ENCODE data around the gene SLC20A1. TPM values are rescaled to one million over a fixed set of nuclear protein-coding genes. Genes with fewer than 3 reads are reported as not detected.

Gene SLC20A1
- total and polyA plus RNA-seq, 11 donors: 5.6 to 51.7 (median 12.0) TPM

DNA sequence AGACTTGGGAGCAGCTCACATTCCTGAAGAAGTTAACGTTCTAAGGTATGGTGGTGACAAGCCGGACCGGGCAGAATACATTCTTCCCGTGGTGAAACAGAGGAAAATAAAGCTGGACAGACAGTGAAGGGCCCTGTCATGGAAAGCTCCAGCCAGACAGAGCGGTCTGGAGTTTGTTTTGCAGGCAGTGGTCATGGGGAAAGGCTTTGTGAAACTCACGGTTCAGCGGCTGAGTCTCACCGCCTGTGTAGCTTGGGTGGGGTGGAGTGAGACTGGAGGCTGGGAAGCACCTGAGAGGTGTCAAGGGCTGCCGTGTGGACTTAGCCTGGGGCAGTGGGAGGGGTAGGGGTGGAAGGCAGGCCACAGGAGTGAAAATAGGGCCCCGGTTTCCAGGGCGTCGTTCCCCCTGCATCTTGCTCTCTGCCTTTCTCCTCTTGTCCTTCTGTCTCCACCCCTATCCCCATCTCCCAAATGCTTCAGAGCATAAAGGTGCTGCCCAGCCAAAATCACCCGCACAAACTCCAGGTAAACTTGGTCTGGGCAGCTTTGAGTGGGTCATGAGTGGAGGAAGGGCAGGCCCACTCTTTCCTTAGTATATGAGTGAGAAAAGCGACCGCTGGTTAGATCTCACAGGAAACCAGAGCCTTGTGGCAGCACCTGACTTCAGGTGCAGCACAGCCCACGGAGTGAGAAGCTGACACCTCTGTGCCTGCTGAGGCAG lies 11.4 kb upstream of the SLC20A1 start:
- Histone ChIP-seq H3K4me1 (peaks cover 0 to 48% (median 4%) of the 10 kb centered on the region in 12 donors), H3K27ac (no peak overlapping the region), H3K4me3 (no peak overlapping the region), H3K27me3 (no peaks in the 10 kb centered on the region), H3K36me3 (no peaks in the 10 kb centered on the region), H3K9me3 (no peaks in the 10 kb centered on the region)
- intact Hi-C loops (cut with DNase I): no loop called here
- 88 to 90% (median 89%) methylated on average over 16 of the region's 16 CpGs for WGBS, 4 donors
- ATAC-seq (no peak), DNase-seq (no peak)
- TF ChIP-seq, protein P1, sequence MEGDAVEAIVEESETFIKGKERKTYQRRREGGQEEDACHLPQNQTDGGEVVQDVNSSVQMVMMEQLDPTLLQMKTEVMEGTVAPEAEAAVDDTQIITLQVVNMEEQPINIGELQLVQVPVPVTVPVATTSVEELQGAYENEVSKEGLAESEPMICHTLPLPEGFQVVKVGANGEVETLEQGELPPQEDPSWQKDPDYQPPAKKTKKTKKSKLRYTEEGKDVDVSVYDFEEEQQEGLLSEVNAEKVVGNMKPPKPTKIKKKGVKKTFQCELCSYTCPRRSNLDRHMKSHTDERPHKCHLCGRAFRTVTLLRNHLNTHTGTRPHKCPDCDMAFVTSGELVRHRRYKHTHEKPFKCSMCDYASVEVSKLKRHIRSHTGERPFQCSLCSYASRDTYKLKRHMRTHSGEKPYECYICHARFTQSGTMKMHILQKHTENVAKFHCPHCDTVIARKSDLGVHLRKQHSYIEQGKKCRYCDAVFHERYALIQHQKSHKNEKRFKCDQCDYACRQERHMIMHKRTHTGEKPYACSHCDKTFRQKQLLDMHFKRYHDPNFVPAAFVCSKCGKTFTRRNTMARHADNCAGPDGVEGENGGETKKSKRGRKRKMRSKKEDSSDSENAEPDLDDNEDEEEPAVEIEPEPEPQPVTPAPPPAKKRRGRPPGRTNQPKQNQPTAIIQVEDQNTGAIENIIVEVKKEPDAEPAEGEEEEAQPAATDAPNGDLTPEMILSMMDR (IDR thresholded peaks at IDR 0.05): no peak
- no peak for TF ChIP-seq POLR2A (IDR thresholded peaks at IDR 0.05)

DNA sequence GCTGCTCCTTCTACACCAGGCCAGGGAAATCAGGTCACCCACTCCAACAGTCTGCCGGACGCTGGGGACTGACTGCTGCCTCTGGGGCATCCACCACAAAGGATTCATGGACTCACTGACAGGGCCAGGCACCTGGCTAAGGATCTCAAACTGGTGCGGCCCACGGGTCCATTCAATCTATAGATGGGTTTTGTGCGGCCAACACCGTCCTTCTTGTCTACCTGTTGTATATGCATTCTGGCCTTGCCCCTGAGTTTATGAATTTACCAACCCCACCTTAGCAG lies 10.9 kb upstream of the SLC20A1 start:
- no peaks in the 10 kb centered on the region for H3K36me3 ChIP-seq
- H3K4me1 ChIP-seq: peaks cover 0 to 43% (median 4%) of the 10 kb centered on the region in 12 donors
- H3K27me3 ChIP-seq: no peaks in the 10 kb centered on the region
- no peaks in the 10 kb centered on the region for H3K9me3 ChIP-seq
- no peak for TF ChIP-seq POLR2A (IDR thresholded peaks at IDR 0.05)
- TF ChIP-seq, protein P1 (IDR thresholded peaks at IDR 0.05): no peak
- intact Hi-C loops (cut with DNase I): no loop called here
- no peak overlapping the region for H3K27ac ChIP-seq
- no peak for DNase-seq
- no peak for ATAC-seq
- H3K4me3 ChIP-seq: no peak overlapping the region
- WGBS, 4 donors: 93 to 100% (median 97%) methylated on average over 2 to 6 of the region's 6 CpGs

DNA sequence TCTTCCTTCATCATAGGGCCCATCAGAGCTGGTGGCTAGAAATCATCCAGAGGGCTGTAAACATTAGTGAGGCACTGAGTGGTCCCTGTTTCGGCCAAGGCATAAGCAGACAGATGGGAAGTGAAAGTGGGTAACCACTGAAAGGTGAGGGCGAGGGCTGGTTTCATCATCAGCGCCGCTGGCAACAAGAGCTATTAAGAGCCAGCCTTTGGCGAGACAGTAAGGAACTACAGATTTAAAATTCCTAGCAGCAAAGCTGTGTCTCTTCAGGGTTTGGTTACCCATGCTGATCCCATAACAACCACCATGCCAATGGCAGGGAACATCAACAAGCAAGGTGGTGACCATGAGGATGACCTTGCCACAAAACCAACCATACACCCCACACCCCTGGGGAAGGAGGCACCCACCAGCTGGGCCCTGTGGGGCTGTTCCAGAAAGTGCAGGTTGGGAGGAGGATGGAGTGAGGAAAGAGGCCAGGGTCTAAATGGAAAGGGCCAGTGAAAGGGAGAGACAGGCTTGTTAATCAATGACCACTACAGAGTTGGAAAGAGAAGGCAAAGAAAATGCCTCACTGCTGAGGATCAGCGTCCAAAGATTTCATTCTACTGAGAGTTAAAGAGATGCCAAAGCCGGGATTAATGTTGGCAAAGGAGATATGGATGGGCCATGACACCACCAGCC lies 9.0 kb upstream of the SLC20A1 start:
- no peak overlapping the region for H3K27ac ChIP-seq
- no peaks in the 10 kb centered on the region for H3K27me3 ChIP-seq
- H3K9me3 ChIP-seq: no peaks in the 10 kb centered on the region
- ATAC-seq (no peak), DNase-seq (no peak)
- intact Hi-C loops (cut with DNase I): no loop called here
- H3K4me3 ChIP-seq: no peak overlapping the region
- WGBS, 4 donors: 82 to 95% (median 89%) methylated on average over 7 of the region's 7 CpGs
- no peak for TF ChIP-seq POLR2A (IDR thresholded peaks at IDR 0.05)
- TF ChIP-seq, protein P1 (IDR thresholded peaks at IDR 0.05): no peak
- no peaks in the 10 kb centered on the region for H3K36me3 ChIP-seq
- peaks cover 0 to 42% (median 2%) of the 10 kb centered on the region in 12 donors for H3K4me1 ChIP-seq

DNA sequence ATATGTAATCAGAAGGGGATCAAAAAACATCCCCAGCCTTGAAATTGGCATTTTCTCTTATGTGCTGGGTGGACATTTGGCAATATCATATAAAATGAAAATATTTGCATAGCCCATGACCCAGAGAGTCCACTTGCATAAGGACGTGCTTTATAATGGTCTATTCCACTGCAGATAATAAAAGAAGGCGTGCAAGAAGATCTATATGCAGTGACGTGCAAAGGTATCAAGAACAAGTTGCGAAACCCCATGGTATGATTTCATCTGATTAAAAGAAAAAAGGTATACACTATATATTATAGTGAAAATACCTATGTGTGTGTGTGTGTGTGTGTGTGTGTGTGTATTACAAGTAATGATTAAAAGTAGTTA lies 8.5 kb upstream of the SLC20A1 start:
- Histone ChIP-seq H3K4me3 (no peak overlapping the region), H3K27me3 (no peaks in the 10 kb centered on the region), H3K36me3 (no peaks in the 10 kb centered on the region), H3K9me3 (no peaks in the 10 kb centered on the region), H3K4me1 (peaks cover 0 to 42% (median 3%) of the 10 kb centered on the region in 12 donors), H3K27ac (no peak overlapping the region)
- WGBS, 4 donors: 93 to 97% (median 96%) methylated on average over 4 of the region's 4 CpGs
- intact Hi-C loops (cut with DNase I): no loop called here
- no peak for TF ChIP-seq POLR2A (IDR thresholded peaks at IDR 0.05)
- TF ChIP-seq, protein P1 (IDR thresholded peaks at IDR 0.05): no peak
- no peak for DNase-seq
- ATAC-seq: no peak

Data from heart left ventricle (tissue), 16 donors.